Activated CD8-positive, alpha-beta memory T cell treated with anti-CD3 and anti-CD28 coated beads, Interleukin-2, amount 10 ng/mL, durations not matched to agents 7 days and 5 days (primary cell): Measurements from ENCODE around the gene JAML. TPM values are rescaled to one million over a fixed set of nuclear protein-coding genes. Genes with fewer than 3 reads are reported as not detected.

Source experiments
- ATAC-seq: fragments of 150-1000 bp; cut with Tn5 transposase; one replicate; pipeline ENCODE4 v1.10.0; 2021; ENCODE audit warnings: moderate library complexity
- CTCF ChIA-PET: fragments of 350-600 bp; sonication (Branson Sonifier 250); formaldehyde crosslinking; loops from one replicate; lab custom pipeline; 2021; ENCODE audit warnings: antibody characterized with exemption; lab: Charles Lee
- DNase-seq: peaks from one replicate; pipeline ENCODE4 v3.0.0-alpha.2; 2020
- H3K27ac Mint-ChIP-seq: one replicate; pipeline ENCODE4 v1.8.0; 2021; ENCODE audit warnings: mild to moderate bottlenecking, mixed read lengths
- H3K27me3 Mint-ChIP-seq: one replicate; pipeline ENCODE4 v1.8.0; 2021; ENCODE audit warnings: mixed read lengths
- H3K36me3 Mint-ChIP-seq: one replicate; pipeline ENCODE4 v1.8.0; 2021; ENCODE audit warnings: mild to moderate bottlenecking, mixed read lengths
- H3K4me1 Mint-ChIP-seq: one replicate; pipeline ENCODE4 v1.8.0; 2021; ENCODE audit warnings: mixed read lengths
- H3K4me3 Mint-ChIP-seq: one replicate; pipeline ENCODE4 v1.8.0; 2021; ENCODE audit warnings: mild to moderate bottlenecking, moderate library complexity, mixed read lengths
- H3K9me3 Mint-ChIP-seq: one replicate; pipeline ENCODE4 v1.8.0; 2022; ENCODE audit warnings: low read depth, mixed read lengths
- total RNA-seq, 2 experiments: library from RNA; stranded (reverse); gene quantifications; one replicate each; pipeline ENCODE4 v1.2.3, GENCODE V29; 2021

Gene JAML
- total RNA-seq, 2 experiments from 2014 or later = 139 to 142 TPM

GRCh38 chr11:118234833-118235232, 10.0 kb upstream of the JAML start:
- Mint-ChIP-seq H3K4me3 (no peak overlapping the region), H3K36me3 (peaks cover 55% of the 10 kb centered on the region), H3K4me1 (peaks cover 59% of the 10 kb centered on the region), H3K27me3 (no peaks in the 10 kb centered on the region), H3K27ac (no peak overlapping the region), H3K9me3 (no peaks in the 10 kb centered on the region)
- ATAC-seq (no peak), DNase-seq (no peak)
- CTCF ChIA-PET = no interaction called here

- Mint-ChIP-seq H3K4me1 (peaks cover 50% of the 10 kb centered on the region), H3K27me3 (no peaks in the 10 kb centered on the region), H3K36me3 (peaks cover 57% of the 10 kb centered on the region), H3K9me3 (no peaks in the 10 kb centered on the region), H3K27ac (no peak overlapping the region), H3K4me3 (no peak overlapping the region)
- ATAC-seq = no peak
- CTCF ChIA-PET = no interaction called here
- no peak for DNase-seq
Observed at GRCh38 chr11:118233850-118234249, 9.0 kb upstream of the JAML start.

- H3K9me3 Mint-ChIP-seq = no peaks in the 10 kb centered on the region
- DNase-seq = no peak
- CTCF ChIA-PET = no interaction called here
- H3K27me3 Mint-ChIP-seq = no peaks in the 10 kb centered on the region
- H3K27ac Mint-ChIP-seq = peak overlapping the region; percentile 53
- H3K36me3 Mint-ChIP-seq = peaks cover 55% of the 10 kb centered on the region
- peaks cover 49% of the 10 kb centered on the region for H3K4me1 Mint-ChIP-seq
- no peak overlapping the region for H3K4me3 Mint-ChIP-seq
- ATAC-seq = no peak
Observed at GRCh38 chr11:118233377-118233776, 8.6 kb upstream of the JAML start.

GRCh38 chr11:118232659-118233058, 7.8 kb upstream of the JAML start:
- no peak overlapping the region for H3K4me3 Mint-ChIP-seq
- DNase-seq (no peak), ATAC-seq (peak; percentile 11)
- peak overlapping the region; percentile 53 for H3K27ac Mint-ChIP-seq
- H3K4me1 Mint-ChIP-seq = peaks cover 51% of the 10 kb centered on the region
- H3K9me3 Mint-ChIP-seq = no peaks in the 10 kb centered on the region
- H3K36me3 Mint-ChIP-seq = peaks cover 54% of the 10 kb centered on the region
- H3K27me3 Mint-ChIP-seq = no peaks in the 10 kb centered on the region
- CTCF ChIA-PET = no interaction called here

- Mint-ChIP-seq H3K9me3 (no peaks in the 10 kb centered on the region), H3K27ac (no peak overlapping the region), H3K36me3 (peaks cover 52% of the 10 kb centered on the region), H3K4me3 (no peak overlapping the region), H3K27me3 (no peaks in the 10 kb centered on the region), H3K4me1 (peaks cover 54% of the 10 kb centered on the region)
- DNase-seq = no peak
- CTCF ChIA-PET = interaction anchor here (0.9 to 1.0 kb wide), 2 partner anchors 13 to 33 kb away, joined by 3 read pairs; no protein-coding TSS in a partner anchor
- ATAC-seq = no peak
Observed at GRCh38 chr11:118231461-118231860, 6.7 kb upstream of the JAML start.

GRCh38 chr11:118230088-118230487, 5.3 kb upstream of the JAML start:
- Mint-ChIP-seq H3K4me3 (no peak overlapping the region), H3K27ac (peak overlapping the region; percentile 97), H3K36me3 (peaks cover 55% of the 10 kb centered on the region), H3K27me3 (no peaks in the 10 kb centered on the region), H3K9me3 (no peaks in the 10 kb centered on the region), H3K4me1 (peaks cover 59% of the 10 kb centered on the region)
- ATAC-seq = no peak
- CTCF ChIA-PET = interaction anchor here (1.4 to 2.3 kb wide), 3 partner anchors 10 to 31 kb away, joined by 3 to 11 read pairs (median 9); no protein-coding TSS in a partner anchor
- DNase-seq = no peak

- Mint-ChIP-seq H3K36me3 (peaks cover 50% of the 10 kb centered on the region), H3K27ac (peak overlapping the region; percentile 97), H3K4me1 (peaks cover 60% of the 10 kb centered on the region), H3K9me3 (no peaks in the 10 kb centered on the region), H3K4me3 (peak overlapping the region; percentile 3), H3K27me3 (no peaks in the 10 kb centered on the region)
- no peak for DNase-seq
- CTCF ChIA-PET = interaction anchor here (0.9 to 2.3 kb wide), 4 partner anchors 10 to 31 kb away, joined by 3 to 11 read pairs (median 6); no protein-coding TSS in a partner anchor
- ATAC-seq = no peak
Observed at GRCh38 chr11:118229274-118229847, 4.5 kb upstream of the JAML start.

GRCh38 chr11:118227865-118228785, 3.3 kb upstream of the JAML start:
- H3K27me3 Mint-ChIP-seq = no peaks in the 10 kb centered on the region
- peaks cover 43% of the 10 kb centered on the region for H3K36me3 Mint-ChIP-seq
- peaks cover 54% of the 10 kb centered on the region for H3K4me1 Mint-ChIP-seq
- CTCF ChIA-PET = interaction anchor here (1.1 to 4.6 kb wide), 7 partner anchors 9 to 29 kb away, joined by 4 to 48 read pairs (median 10); partner anchors contain the start of gene MPZL3
- no peaks in the 10 kb centered on the region for H3K9me3 Mint-ChIP-seq
- ATAC-seq = peak; percentile 35
- DNase-seq = peak; percentile 85
- H3K27ac Mint-ChIP-seq = peak overlapping the region; percentile 97
- peak overlapping the region; percentile 65 for H3K4me3 Mint-ChIP-seq

- Mint-ChIP-seq H3K27me3 (no peaks in the 10 kb centered on the region), H3K4me1 (peaks cover 59% of the 10 kb centered on the region), H3K36me3 (peaks cover 45% of the 10 kb centered on the region), H3K27ac (peak overlapping the region; percentile 97), H3K4me3 (peak overlapping the region; percentile 65), H3K9me3 (no peaks in the 10 kb centered on the region)
- CTCF ChIA-PET = interaction anchor here (0.8 to 4.6 kb wide), 12 partner anchors 9 to 126 kb away, joined by 3 to 48 read pairs (median 7); partner anchors contain the start of genes MPZL2 and MPZL3
- ATAC-seq = peak; percentile 34
- no peak for DNase-seq
Observed at GRCh38 chr11:118226781-118227180, 2.0 kb upstream of the JAML start.

GRCh38 chr11:118226296-118226695, 1.5 kb upstream of the JAML start:
- CTCF ChIA-PET = interaction anchor here (0.8 to 4.6 kb wide), 11 partner anchors 10 to 127 kb away, joined by 3 to 48 read pairs (median 7); partner anchors contain the start of genes MPZL2 and MPZL3
- H3K27me3 Mint-ChIP-seq = no peaks in the 10 kb centered on the region
- H3K4me1 Mint-ChIP-seq = peaks cover 63% of the 10 kb centered on the region

GRCh38 chr11:118223992-118224391, 819 bp downstream of the JAML start:
- Mint-ChIP-seq H3K36me3 (peaks cover 48% of the 10 kb centered on the region), H3K27ac (peak overlapping the region; percentile 97), H3K27me3 (no peaks in the 10 kb centered on the region), H3K9me3 (no peaks in the 10 kb centered on the region), H3K4me1 (peaks cover 86% of the 10 kb centered on the region), H3K4me3 (peak overlapping the region; percentile 85)
- ATAC-seq = peak; percentile 35
- CTCF ChIA-PET = interaction anchor here (1.2 to 4.6 kb wide), 11 partner anchors 8 to 119 kb away, joined by 4 to 48 read pairs (median 9); partner anchors contain the start of genes CD3D, CD3E and MPZL3
- peak; percentile 71 for DNase-seq

More at GRCh38 chr11:118226296-118226695, 1.5 kb upstream of the JAML start:
- ATAC-seq (no peak), DNase-seq (no peak)
- H3K27ac Mint-ChIP-seq = peak overlapping the region; percentile 97
- no peaks in the 10 kb centered on the region for H3K9me3 Mint-ChIP-seq
- peak overlapping the region; percentile 65 for H3K4me3 Mint-ChIP-seq
- H3K36me3 Mint-ChIP-seq = peaks cover 45% of the 10 kb centered on the region

GRCh38 chr11:118223570-118223969, 1.2 kb downstream of the JAML start:
- Mint-ChIP-seq H3K27me3 (no peaks in the 10 kb centered on the region), H3K27ac (peak overlapping the region; percentile 97)

GRCh38 chr11:118222437-118222836, 2.4 kb downstream of the JAML start:
- Mint-ChIP-seq H3K36me3 (peaks cover 54% of the 10 kb centered on the region), H3K27ac (peak overlapping the region; percentile 88), H3K9me3 (no peaks in the 10 kb centered on the region), H3K4me3 (peak overlapping the region; percentile 85), H3K27me3 (no peaks in the 10 kb centered on the region), H3K4me1 (peaks cover 89% of the 10 kb centered on the region)
- no peak for ATAC-seq
- CTCF ChIA-PET = interaction anchor here (0.7 to 7.5 kb wide), 8 partner anchors 10 to 53 kb away, joined by 3 to 53 read pairs (median 4); partner anchors contain the start of gene MPZL3
- DNase-seq = no peak

More at GRCh38 chr11:118223570-118223969, 1.2 kb downstream of the JAML start:
- ATAC-seq (no peak), DNase-seq (no peak)
- Mint-ChIP-seq H3K4me3 (peak overlapping the region; percentile 85), H3K36me3 (peaks cover 50% of the 10 kb centered on the region), H3K9me3 (no peaks in the 10 kb centered on the region), H3K4me1 (peaks cover 89% of the 10 kb centered on the region)
- CTCF ChIA-PET = interaction anchor here (1.5 to 4.6 kb wide), 8 partner anchors 11 to 72 kb away, joined by 4 to 48 read pairs (median 15); partner anchors contain the start of gene MPZL3
